ENCODE data around the gene IL17D. TPM values are rescaled to one million over a fixed set of nuclear protein-coding genes. Genes with fewer than 3 reads are reported as not detected.
"Not testable (repeated sequence)": the region's sequence is repeated elsewhere in the genome, so short reads cannot be mapped to it uniquely, and the experiment has no call there.

The IL17D gene
- total RNA-seq, 1 experiment from 2014 or later = 0.59 TPM

DNA sequence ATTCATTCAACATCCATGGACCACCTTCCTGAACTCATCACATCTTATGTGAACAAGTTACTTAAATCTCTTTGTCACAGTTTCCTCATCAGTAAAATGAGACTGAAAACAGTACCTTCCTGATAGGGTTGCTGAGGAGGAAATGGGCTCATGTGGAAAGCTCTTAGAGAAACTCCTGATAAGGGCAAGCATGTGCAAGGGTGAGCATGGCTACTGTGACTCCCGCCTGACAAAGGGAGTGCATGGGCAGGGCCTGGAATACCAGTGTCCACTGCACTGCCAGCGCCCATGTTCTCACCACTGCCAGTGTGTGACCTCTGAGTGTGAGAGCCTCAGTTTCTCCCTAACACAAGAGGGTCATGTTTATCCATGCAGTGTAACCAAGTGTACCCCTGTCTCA is 27.3 kb upstream of the IL17D start (continued):
- no peak for TF ChIP-seq ZBTB43 (CRISPR knock-in tag; IDR thresholded peaks at IDR 0.05)

GRCh38 chr13:20678606-20679005 is 24.9 kb upstream of the IL17D start:
- H3K9me3 Mint-ChIP-seq; H3K36me3 Mint-ChIP-seq; DNase-seq (ENCODE audit: low spot score); H3K27ac Mint-ChIP-seq; H3K27me3 Mint-ChIP-seq (ENCODE audit: low read depth); H3K4me3 Mint-ChIP-seq; POLR2A ChIA-PET; CTCF ChIA-PET; ATAC-seq: not testable (repeated sequence)
- H3K4me1 Mint-ChIP-seq = peaks cover 29% of the 10 kb centered on the region

- Mint-ChIP-seq H3K36me3 (no peaks in the 10 kb centered on the region), H3K27me3 (ENCODE audit: low read depth) (no peaks in the 10 kb centered on the region), H3K4me3 (no peak overlapping the region), H3K27ac (no peak overlapping the region), H3K9me3 (no peaks in the 10 kb centered on the region), H3K4me1 (peaks cover 42% of the 10 kb centered on the region)
- TF ChIP-seq ZNF232 (CRISPR knock-in tag; IDR thresholded peaks at IDR 0.05) = no peak
- TF ChIP-seq, protein P1, sequence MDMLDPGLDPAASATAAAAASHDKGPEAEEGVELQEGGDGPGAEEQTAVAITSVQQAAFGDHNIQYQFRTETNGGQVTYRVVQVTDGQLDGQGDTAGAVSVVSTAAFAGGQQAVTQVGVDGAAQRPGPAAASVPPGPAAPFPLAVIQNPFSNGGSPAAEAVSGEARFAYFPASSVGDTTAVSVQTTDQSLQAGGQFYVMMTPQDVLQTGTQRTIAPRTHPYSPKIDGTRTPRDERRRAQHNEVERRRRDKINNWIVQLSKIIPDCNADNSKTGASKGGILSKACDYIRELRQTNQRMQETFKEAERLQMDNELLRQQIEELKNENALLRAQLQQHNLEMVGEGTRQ (CRISPR knock-in tag; IDR thresholded peaks at IDR 0.05) = no peak
- TF ChIP-seq NR3C1 (CRISPR knock-in tag; conservative IDR thresholded peaks at IDR 0.05; ENCODE audit: low read depth) = no peak
- no peak for TF ChIP-seq JUN (CRISPR knock-in tag; IDR thresholded peaks at IDR 0.05)
- TF ChIP-seq TP53 (CRISPR knock-in tag; IDR thresholded peaks at IDR 0.05) = no peak
- TF ChIP-seq, protein P2, sequence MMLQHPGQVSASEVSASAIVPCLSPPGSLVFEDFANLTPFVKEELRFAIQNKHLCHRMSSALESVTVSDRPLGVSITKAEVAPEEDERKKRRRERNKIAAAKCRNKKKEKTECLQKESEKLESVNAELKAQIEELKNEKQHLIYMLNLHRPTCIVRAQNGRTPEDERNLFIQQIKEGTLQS (CRISPR knock-in tag; conservative IDR thresholded peaks at IDR 0.05) = no peak
- no peak for TF ChIP-seq GTF2I (CRISPR knock-in tag; conservative IDR thresholded peaks at IDR 0.05)
- ChIA-PET POLR2A (no interaction called here), CTCF (no interaction called here)
- DNase-seq (ENCODE audit: low spot score) = no peak
- ATAC-seq = no peak
Measured at GRCh38 chr13:20679879-20680278, 23.6 kb upstream of the IL17D start.

DNA sequence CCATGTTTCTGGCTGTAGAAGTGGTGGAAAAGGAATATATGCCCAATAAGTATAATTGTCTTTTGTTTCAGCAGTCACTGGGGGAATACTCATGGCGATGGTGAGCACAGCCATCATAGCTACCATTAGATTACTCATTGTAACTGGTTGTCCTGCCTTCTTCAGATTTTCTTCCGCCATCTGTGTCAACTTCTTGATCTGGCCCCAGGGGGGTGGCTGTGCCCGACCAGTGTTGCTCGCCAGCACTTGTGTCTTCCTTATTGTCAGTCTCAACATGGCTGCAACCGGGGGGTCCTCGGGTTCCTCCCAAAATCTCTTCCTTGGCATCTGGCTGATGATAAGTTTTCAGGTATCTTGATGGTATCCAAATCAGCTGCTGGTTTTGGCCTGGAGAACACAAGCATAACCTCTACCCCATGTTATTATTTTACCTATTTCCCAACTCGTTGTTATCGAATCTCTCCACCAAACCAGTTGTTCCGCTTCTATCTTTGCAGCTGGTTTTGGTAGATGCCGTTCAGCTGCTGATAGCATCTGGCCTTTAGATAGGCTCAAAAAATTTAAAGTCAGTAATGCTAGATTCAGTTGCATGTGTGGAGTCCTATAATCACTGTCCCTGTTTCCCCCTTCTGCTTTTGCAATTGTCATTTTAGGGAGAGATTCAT is 23.0 kb upstream of the IL17D start:
- CTCF ChIA-PET = no interaction called here
- ATAC-seq = no peak
- H3K4me3 Mint-ChIP-seq = no peak overlapping the region
- TF ChIP-seq MYBL2 (CRISPR knock-in tag; IDR thresholded peaks at IDR 0.05) (no peak), SMAD3 (CRISPR knock-in tag; IDR thresholded peaks at IDR 0.05; ENCODE audit: borderline replicate concordance) (no peak), STAT6 (CRISPR knock-in tag; conservative IDR thresholded peaks at IDR 0.05; ENCODE audit: low read depth) (no peak), MXD4 (CRISPR knock-in tag; IDR thresholded peaks at IDR 0.05; ENCODE audit: borderline replicate concordance) (no peak)
- no peaks in the 10 kb centered on the region for H3K36me3 Mint-ChIP-seq
- no peak overlapping the region for H3K27ac Mint-ChIP-seq
- H3K9me3 Mint-ChIP-seq = no peaks in the 10 kb centered on the region
- H3K4me1 Mint-ChIP-seq = peaks cover 48% of the 10 kb centered on the region
- H3K27me3 Mint-ChIP-seq (ENCODE audit: low read depth) = no peaks in the 10 kb centered on the region
- no peak for DNase-seq (ENCODE audit: low spot score)
- POLR2A ChIA-PET = no interaction called here

DNA sequence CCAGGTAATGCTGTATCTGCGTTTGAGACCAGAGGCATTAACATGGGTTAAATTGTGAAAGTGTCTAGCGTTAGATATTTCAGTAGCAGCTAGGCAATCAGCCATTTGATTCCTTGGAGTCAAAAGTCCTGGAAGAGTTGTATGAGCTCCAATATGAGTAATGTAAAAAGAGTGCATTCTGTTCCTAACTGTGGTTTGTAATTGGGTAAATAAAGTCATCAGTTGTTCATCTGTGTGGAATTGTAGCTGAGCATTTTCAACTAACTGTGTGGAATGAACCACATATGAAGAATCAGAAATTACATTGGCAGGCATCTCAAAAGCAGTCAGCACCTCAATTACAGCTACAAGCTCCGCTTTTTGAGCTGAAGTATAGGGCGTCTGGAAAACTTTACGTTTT is 22.0 kb upstream of the IL17D start:
- DNase-seq (ENCODE audit: low spot score) = not testable (repeated sequence)
- peaks cover 55% of the 10 kb centered on the region for H3K4me1 Mint-ChIP-seq

More for the DNA sequence above, 22.0 kb upstream of the IL17D start:
- H3K27ac Mint-ChIP-seq; H3K4me3 Mint-ChIP-seq; ATAC-seq; H3K36me3 Mint-ChIP-seq; H3K27me3 Mint-ChIP-seq (ENCODE audit: low read depth); POLR2A ChIA-PET; H3K9me3 Mint-ChIP-seq: not testable (repeated sequence)
- CTCF ChIA-PET = interaction anchor here (1.0 kb wide), 1 partner anchor 40 kb away, joined by 3 read pairs; no protein-coding TSS in a partner anchor
